Chondrocyte (in vitro differentiated cells): ENCODE results near the gene MISP. TPM values are rescaled to one million over a fixed set of nuclear protein-coding genes. Genes with fewer than 3 reads are reported as not detected.

Experiments
- DNase-seq: peaks from one replicate; pipeline ENCODE4 v3.0.0; 2021; ENCODE audit warnings: mixed read lengths, low spot score
- H3K27ac Mint-ChIP-seq: one replicate; pipeline ENCODE4 v1.8.0; 2021; ENCODE audit warnings: mild to moderate bottlenecking, moderate library complexity, mixed read lengths; ENCODE audit not compliant: unreplicated experiment
- H3K27me3 Mint-ChIP-seq: 2 replicates; pipeline ENCODE4 v1.8.0; 2021; ENCODE audit warnings: low read depth, mixed read lengths
- H3K36me3 Mint-ChIP-seq: 2 replicates; pipeline ENCODE4 v1.8.0; 2021; ENCODE audit warnings: low read depth, mixed read lengths
- H3K4me1 Mint-ChIP-seq: 2 replicates; pipeline ENCODE4 v1.8.0; 2021; ENCODE audit warnings: low read depth, mild to moderate bottlenecking, mixed read lengths
- H3K4me3 Mint-ChIP-seq: one replicate; pipeline ENCODE4 v1.8.0; 2021; ENCODE audit warnings: mild to moderate bottlenecking, moderate library complexity, mixed read lengths; ENCODE audit not compliant: unreplicated experiment
- H3K9me3 Mint-ChIP-seq: 2 replicates; pipeline ENCODE4 v1.8.0; 2021; ENCODE audit warnings: low read depth, mixed read lengths
- total RNA-seq: library from RNA; stranded (reverse); gene quantifications from 3 replicates; pipeline ENCODE4 v1.2.1, GENCODE V29; 2021
- TF ChIP-seq, protein P1 (sequence below): fragments of 200-600 bp; sonication (generic); IDR thresholded peaks from 2 replicates; pipeline ENCODE4 v1.5.0; 2021; ENCODE audit warnings: antibody characterized with exemption, mild to moderate bottlenecking, moderate library complexity

Gene MISP
- total RNA-seq, 1 donor from 2014 or later = 1.5 TPM

- peaks cover 25% of the 10 kb centered on the region for H3K4me1 Mint-ChIP-seq
- no peak overlapping the region for H3K4me3 Mint-ChIP-seq
- H3K36me3 Mint-ChIP-seq = no peaks in the 10 kb centered on the region
- TF ChIP-seq, protein P1, sequence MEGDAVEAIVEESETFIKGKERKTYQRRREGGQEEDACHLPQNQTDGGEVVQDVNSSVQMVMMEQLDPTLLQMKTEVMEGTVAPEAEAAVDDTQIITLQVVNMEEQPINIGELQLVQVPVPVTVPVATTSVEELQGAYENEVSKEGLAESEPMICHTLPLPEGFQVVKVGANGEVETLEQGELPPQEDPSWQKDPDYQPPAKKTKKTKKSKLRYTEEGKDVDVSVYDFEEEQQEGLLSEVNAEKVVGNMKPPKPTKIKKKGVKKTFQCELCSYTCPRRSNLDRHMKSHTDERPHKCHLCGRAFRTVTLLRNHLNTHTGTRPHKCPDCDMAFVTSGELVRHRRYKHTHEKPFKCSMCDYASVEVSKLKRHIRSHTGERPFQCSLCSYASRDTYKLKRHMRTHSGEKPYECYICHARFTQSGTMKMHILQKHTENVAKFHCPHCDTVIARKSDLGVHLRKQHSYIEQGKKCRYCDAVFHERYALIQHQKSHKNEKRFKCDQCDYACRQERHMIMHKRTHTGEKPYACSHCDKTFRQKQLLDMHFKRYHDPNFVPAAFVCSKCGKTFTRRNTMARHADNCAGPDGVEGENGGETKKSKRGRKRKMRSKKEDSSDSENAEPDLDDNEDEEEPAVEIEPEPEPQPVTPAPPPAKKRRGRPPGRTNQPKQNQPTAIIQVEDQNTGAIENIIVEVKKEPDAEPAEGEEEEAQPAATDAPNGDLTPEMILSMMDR = no peak
- H3K9me3 Mint-ChIP-seq = no peaks in the 10 kb centered on the region
- peak; percentile 87 for DNase-seq
- no peak overlapping the region for H3K27ac Mint-ChIP-seq
- H3K27me3 Mint-ChIP-seq = no peaks in the 10 kb centered on the region
These were observed 42.9 kb downstream of the MISP start for GRCh38 chr19:793806-794205.

DNA sequence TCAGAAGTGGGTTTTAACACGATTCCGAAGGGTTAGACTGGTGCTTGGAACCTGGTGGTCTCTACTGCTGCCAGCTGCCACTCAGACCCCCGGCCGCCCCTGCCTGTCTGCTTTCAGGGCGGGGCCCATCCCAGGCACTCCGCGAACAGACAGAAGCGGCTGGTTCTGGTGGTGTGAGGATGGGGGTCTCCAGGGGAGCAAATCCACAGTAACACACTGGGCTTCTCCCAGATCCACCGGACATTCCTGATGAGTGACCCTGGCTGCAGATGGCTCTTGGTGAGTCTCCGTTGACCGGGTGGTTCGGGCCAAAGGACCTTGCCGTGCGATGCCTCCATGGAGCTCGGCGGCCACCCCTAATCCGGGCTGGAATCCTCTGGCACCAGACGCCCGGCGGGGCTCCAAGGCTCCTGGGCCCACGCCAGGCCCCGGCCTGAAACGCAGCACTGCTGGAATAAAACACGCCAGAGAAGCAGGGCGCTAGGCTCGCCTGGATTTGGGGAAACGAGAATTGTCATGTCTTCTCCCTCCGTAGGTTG lies 44.2 kb downstream of the MISP start:
- TF ChIP-seq, protein P1 = no peak
- Mint-ChIP-seq H3K27me3 (no peaks in the 10 kb centered on the region), H3K4me3 (no peak overlapping the region), H3K36me3 (peaks cover 4% of the 10 kb centered on the region), H3K9me3 (no peaks in the 10 kb centered on the region), H3K4me1 (peaks cover 22% of the 10 kb centered on the region), H3K27ac (no peak overlapping the region)
- peak; percentile 87 for DNase-seq

DNA sequence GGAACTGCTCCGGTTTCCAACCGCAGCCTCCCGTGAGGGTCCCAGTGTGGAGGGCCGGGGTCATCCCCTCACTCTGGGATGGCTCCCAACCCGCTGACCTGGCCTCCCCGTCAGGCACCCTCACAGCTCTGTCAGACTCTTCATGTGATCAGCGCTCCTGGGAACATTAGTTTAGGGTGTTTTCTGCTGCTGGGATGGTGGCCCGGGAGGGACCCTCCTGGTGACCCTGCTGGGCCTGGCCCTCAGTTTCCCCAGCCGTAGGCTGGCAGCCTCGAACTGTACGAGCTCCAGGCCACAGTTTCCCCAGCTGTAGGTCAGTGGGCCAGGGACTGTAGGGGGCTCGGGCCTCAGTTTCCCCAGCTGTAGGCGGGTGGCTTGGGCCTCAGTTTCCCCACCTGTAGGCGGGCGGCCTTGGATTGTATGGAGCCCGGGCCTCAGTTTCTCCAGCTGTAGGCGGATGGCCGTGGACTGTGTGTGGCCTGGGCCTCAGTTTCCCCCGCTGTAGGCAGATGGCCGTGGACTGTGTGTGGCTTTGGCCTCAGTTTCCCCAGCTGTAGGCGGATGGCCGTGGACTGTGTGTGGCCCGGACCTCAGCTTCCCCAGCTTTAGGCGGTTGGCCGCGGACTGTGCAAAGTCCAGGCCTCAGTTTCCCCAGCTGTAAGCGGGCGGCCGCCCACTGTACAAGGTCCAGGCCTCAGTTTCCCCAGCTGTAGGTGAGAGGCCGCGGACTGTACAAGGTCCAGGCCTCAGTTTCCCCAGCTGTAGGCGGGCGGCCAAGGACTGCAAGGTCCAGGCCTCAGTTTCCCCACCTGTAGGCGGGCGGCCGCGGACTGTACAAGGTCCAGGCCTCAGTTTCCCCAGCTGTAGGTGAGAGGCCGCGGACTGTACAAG lies 45.0 kb downstream of the MISP start:
- H3K27ac Mint-ChIP-seq = no peak overlapping the region
- TF ChIP-seq, protein P1 = no peak
- no peaks in the 10 kb centered on the region for H3K9me3 Mint-ChIP-seq
- H3K36me3 Mint-ChIP-seq = peaks cover 8% of the 10 kb centered on the region
- peak; percentile 74 for DNase-seq
- peak overlapping the region; percentile 4 for H3K4me3 Mint-ChIP-seq
- no peaks in the 10 kb centered on the region for H3K27me3 Mint-ChIP-seq
- H3K4me1 Mint-ChIP-seq = peaks cover 29% of the 10 kb centered on the region

GRCh38 chr19:796692-797527 lies 46.0 kb downstream of the MISP start, which contains the start of gene PTBP1:
TSS of gene PTBP1 (plus strand) at chr19:797452. CDS start at chr19:797498, 46 bp downstream.
- peaks cover 10% of the 10 kb centered on the region for H3K36me3 Mint-ChIP-seq
- TF ChIP-seq, protein P1 = no peak
- H3K27ac Mint-ChIP-seq = peak within 1 kb of the TSS; percentile 96
- DNase-seq = peak; percentile 100
- peak within 1 kb of the TSS; percentile 90 for H3K4me3 Mint-ChIP-seq
- H3K27me3 Mint-ChIP-seq = no peaks in the 10 kb centered on the region
- peaks cover 32% of the 10 kb centered on the region for H3K4me1 Mint-ChIP-seq
- H3K9me3 Mint-ChIP-seq = no peaks in the 10 kb centered on the region
